ENCODE data around the gene RRM2. TPM values are rescaled to one million over a fixed set of nuclear protein-coding genes. Genes with fewer than 3 reads are reported as not detected.

RRM2 gene
- total and polyA plus RNA-seq, 10 donors = 2.3 to 39.2 (median 13.5) TPM

- 89 to 97% (median 91%) methylated on average over 4 of the region's 4 CpGs for WGBS, 5 donors
- peak; percentile 19 for DNase-seq
- H3K27ac ChIP-seq = no peak overlapping the region
- intact Hi-C loops (cut with DNase I; ENCODE audit: low total_unique reads) = no loop called here
- no peaks in the 10 kb centered on the region for H3K9me3 ChIP-seq
- H3K4me3 ChIP-seq = no peak overlapping the region
- no peak for TF ChIP-seq CTCF (IDR thresholded peaks at IDR 0.05 in 8 of 11, conservative IDR thresholded peaks at IDR 0.05 in 3 of 11)
- no peak for TF ChIP-seq POLR2AphosphoS5 (IDR thresholded peaks at IDR 0.05)
- no peak for TF ChIP-seq POLR2A (IDR thresholded peaks at IDR 0.05)
- H3K27me3 ChIP-seq (replicated peaks in 1 of 7) = no peaks in the 10 kb centered on the region
- no peaks in the 10 kb centered on the region for H3K4me1 ChIP-seq
- H3K36me3 ChIP-seq = peaks cover 0 to 53% (median 0%) of the 10 kb centered on the region in 6 donors
These were observed 34.8 kb downstream of the RRM2 start for GRCh38 chr2:10157293-10157692.

- intact Hi-C loops (cut with DNase I; ENCODE audit: low total_unique reads) = no loop called here
- DNase-seq = peak; percentile 61
- H3K36me3 ChIP-seq = peaks cover 0 to 52% (median 0%) of the 10 kb centered on the region in 6 donors
- H3K4me1 ChIP-seq = peaks cover 0 to 4% (median 0%) of the 10 kb centered on the region in 6 donors
- WGBS, 5 donors = 87 to 96% (median 94%) methylated on average over 11 of the region's 11 CpGs
- no peaks in the 10 kb centered on the region for H3K27me3 ChIP-seq (replicated peaks in 1 of 7)
- no peaks in the 10 kb centered on the region for H3K9me3 ChIP-seq
- H3K4me3 ChIP-seq = no peak overlapping the region
- H3K27ac ChIP-seq = no peak overlapping the region
- TF ChIP-seq POLR2AphosphoS5 (IDR thresholded peaks at IDR 0.05) (no peak), CTCF (IDR thresholded peaks at IDR 0.05 in 8 of 11, conservative IDR thresholded peaks at IDR 0.05 in 3 of 11) (no peak)
These were observed 36.1 kb downstream of the RRM2 start for GRCh38 chr2:10158681-10159080.

GRCh38 chr2:10159086-10159485 is 36.5 kb downstream of the RRM2 start:
- WGBS, 5 donors = 92 to 96% (median 95%) methylated on average over 6 of the region's 6 CpGs
- intact Hi-C loops (cut with DNase I; ENCODE audit: low total_unique reads) = no loop called here
- H3K4me1 ChIP-seq = peaks cover 0 to 8% (median 0%) of the 10 kb centered on the region in 6 donors
- H3K4me3 ChIP-seq = no peak overlapping the region
- peaks cover 0 to 52% (median 0%) of the 10 kb centered on the region in 6 donors for H3K36me3 ChIP-seq
- TF ChIP-seq CTCF (IDR thresholded peaks at IDR 0.05 in 8 of 11, conservative IDR thresholded peaks at IDR 0.05 in 3 of 11) = no peak
- no peaks in the 10 kb centered on the region for H3K27me3 ChIP-seq (replicated peaks in 1 of 7)
- H3K9me3 ChIP-seq = no peaks in the 10 kb centered on the region
- H3K27ac ChIP-seq = no peak overlapping the region
- DNase-seq = peak; percentile 27

- no peaks in the 10 kb centered on the region for H3K27me3 ChIP-seq (replicated peaks in 1 of 7)
- H3K36me3 ChIP-seq = peaks cover 0 to 58% (median 0%) of the 10 kb centered on the region in 6 donors
- H3K27ac ChIP-seq = no peak overlapping the region
- H3K4me1 ChIP-seq = peaks cover 0 to 14% (median 0%) of the 10 kb centered on the region in 6 donors
- H3K4me3 ChIP-seq = no peak overlapping the region
- TF ChIP-seq CTCF (IDR thresholded peaks at IDR 0.05 in 8 of 11, conservative IDR thresholded peaks at IDR 0.05 in 3 of 11) (no peak), POLR2AphosphoS5 (IDR thresholded peaks at IDR 0.05) (no peak), POLR2A (IDR thresholded peaks at IDR 0.05) (no peak)
- intact Hi-C loops (cut with DNase I; ENCODE audit: low total_unique reads) = no loop called here
- 64 to 76% (median 72%) methylated on average over 11 of the region's 11 CpGs for WGBS, 5 donors
- DNase-seq = peak; percentile 61
- H3K9me3 ChIP-seq = no peaks in the 10 kb centered on the region
These were observed 37.1 kb downstream of the RRM2 start for GRCh38 chr2:10159581-10160131.
